HT-29 (cell line): ENCODE data around the gene CHRNB1. TPM values are rescaled to one million over a fixed set of nuclear protein-coding genes. Genes with fewer than 3 reads are reported as not detected.
A peak's percentile ranks its signal among the peaks of the same experiment; 100 is the strongest.
"Not testable (repeated sequence)": the region's sequence is repeated elsewhere in the genome, so short reads cannot be mapped to it uniquely, and the experiment has no call there.

Experiments
- DNase-seq: peaks from one replicate; pipeline ENCODE4 v3.0.0-alpha.2; 2015; ENCODE audit warnings: low spot score
- total RNA-seq: library from RNA; depleted of rRNA; stranded (reverse); fragments of >200 nt; shearing (Covaris generic); gene quantifications from 2 replicates; pipeline ENCODE4 v1.2.3, GENCODE V29; 2014

CHRNB1 gene
- total RNA-seq, 1 experiment from 2014 or later = 1.6 TPM

DNA sequence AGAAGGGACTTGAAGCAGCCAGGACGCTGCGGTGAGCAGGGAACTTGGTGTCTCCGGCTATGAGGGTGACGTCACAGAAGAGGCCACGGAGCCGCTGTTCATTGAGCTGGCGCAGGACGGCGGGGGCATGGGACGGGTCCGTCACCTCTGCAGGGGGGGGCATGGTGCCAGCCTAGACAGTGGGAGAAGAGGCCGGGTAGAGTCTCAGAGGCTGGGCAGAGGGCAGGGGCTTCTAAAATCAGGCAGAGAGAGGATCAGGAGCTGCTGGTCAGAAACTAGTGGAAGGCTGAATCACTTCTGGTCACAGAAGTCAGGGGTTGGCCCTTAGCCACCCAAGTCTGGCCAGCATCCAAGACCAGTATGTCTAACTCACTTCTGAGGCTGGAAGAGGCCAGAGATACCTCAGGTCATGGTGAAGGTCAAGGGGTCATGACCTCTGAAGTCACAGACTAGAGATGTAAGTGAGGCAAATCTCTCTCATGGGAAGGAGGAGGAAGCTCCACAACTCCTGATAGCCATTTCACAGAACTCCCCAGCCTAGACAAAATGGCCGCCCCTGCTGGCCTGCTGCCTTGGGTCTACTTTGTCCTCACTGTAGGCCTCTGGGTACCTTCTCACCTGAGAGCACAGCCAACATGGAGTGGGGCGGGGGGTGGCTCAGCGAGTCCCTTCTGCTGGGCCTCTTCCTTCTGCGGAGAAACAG lies 21.9 kb downstream of the CHRNB1 start:
- no peak for DNase-seq

DNA sequence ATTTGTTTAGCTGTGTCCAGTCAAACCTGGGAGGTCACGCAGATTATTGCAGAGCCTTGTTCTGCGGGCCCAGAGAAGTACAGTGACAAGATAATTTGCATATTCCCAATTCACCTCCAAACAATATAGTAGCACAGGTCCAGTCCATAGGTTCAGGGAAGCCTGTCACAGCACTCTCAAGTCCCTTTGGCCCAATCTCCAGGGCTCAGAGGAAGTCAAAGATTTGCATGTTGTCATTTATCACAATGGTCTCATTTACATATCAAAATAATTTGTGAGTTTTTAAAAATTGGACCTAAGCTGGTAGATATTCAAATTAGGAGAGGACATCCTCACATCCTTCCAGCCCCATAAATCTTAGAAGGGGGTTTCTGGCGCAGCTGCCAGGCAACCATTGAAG lies 22.6 kb downstream of the CHRNB1 start:
- no peak for DNase-seq

DNA sequence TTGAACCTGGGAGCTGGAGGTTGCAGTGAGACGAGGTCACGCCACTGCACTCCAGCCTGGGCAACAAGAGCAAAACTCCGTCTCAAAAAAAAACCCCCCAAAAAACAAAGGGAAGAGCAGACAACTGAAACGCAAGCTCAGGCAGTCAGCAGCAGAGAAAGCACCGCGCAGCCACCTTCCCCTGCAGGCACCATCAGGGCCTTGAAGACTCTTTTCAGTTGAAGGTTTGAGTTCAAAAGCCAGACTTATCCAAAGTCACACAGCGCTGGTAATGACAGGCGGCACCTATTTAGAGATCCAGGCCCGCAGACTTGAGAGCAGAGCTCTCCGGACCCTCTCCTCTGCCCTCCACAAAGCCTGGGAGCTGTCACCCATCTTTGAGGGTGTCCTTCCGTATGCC lies 23.4 kb downstream of the CHRNB1 start:
- DNase-seq = no peak

GRCh38 chr17:7468804-7469389 lies 24.0 kb downstream of the CHRNB1 start:
- DNase-seq = no peak

DNA sequence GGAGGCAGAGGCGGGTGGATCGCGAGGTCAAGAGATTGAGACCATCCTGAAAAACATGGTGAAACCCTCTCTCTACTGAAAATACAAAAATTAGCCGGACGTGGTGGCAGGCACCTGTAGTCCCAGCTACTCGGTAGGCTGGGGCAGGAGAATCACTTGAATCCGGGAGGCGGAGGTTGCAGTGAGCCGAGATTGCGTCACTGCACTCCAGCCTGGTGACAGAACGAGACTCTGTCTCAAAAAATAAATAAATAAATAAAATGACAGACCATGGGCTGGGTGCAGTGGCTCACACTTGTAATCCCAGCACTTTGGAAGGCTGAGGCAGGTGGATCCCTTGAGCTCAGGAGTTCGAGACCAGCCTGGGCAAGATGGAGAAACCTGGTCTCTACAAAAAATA lies 25.0 kb downstream of the CHRNB1 start:
- DNase-seq = not testable (repeated sequence)

DNA sequence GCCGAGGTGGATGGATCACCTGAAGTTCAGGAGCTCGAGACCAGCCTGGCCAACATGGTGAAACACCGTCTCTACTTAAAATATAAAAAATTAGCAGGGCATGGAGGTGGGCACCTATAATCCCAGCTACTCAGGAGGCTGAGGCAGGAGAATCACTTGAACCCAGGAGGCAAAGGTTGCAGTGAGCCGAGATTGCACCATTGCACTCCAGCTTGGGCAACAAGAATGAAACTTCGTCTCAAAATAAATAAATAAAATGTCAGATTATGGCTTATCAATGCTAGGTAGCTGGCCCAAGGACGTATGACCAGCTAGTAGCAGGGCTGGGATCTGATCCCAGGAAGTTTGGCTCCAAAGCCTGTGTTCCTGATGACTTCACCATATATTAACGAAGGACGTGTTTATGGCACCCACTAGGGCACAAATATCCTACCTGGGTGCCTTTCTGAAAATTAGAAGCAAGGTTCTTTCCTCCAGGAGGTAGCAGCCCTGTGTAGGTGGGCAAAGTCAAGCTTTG lies 25.7 kb downstream of the CHRNB1 start:
- not testable (repeated sequence) for DNase-seq

GRCh38 chr17:7471729-7472128 lies 26.9 kb downstream of the CHRNB1 start:
- no peak for DNase-seq

- DNase-seq = not testable (repeated sequence)
Measured at GRCh38 chr17:7474767-7475166, 29.9 kb downstream of the CHRNB1 start.

- no peak for DNase-seq
Measured at GRCh38 chr17:7475764-7476422, 31.0 kb downstream of the CHRNB1 start.

DNA sequence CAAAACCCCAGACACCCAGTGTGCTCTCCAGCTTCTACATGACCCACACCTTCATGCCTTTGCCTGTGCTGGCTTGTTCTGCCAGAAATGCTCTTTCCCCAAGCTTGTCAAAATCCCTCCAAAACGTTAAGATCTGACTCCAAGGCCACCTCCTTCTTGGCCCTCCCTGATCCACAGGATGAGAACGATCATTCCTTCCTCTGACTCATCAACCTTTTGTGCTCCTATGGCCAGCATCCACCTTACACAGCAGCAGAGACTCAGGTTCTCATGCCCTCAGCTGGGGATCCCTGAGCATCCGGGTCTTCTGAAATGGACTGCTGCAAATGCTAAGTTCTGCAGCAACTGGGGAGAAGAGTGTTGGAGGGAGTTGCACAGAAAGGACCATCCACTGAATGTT lies 31.6 kb downstream of the CHRNB1 start:
- DNase-seq = no peak

DNA sequence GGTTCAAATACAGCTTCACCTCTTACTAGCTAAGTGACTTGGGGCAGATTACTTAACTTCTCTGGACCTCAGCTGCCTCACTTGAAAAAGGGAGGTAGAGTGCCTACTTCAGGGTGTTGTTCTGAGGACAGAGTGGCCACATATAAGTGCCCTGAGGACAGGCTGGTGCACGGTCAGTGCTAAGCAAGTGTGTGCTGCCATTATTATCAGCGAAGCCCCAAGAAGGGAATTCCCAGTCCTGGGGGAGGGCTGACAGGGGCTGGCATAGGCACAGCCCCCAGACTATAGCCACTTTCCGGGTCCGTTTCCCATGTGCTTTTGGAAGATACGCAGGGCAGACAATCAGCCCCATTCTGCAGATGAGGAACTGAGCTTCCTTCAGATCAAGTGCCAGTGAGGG lies 32.1 kb downstream of the CHRNB1 start:
- no peak for DNase-seq

GRCh38 chr17:7477392-7478275 lies 32.8 kb downstream of the CHRNB1 start:
- no peak for DNase-seq

DNA sequence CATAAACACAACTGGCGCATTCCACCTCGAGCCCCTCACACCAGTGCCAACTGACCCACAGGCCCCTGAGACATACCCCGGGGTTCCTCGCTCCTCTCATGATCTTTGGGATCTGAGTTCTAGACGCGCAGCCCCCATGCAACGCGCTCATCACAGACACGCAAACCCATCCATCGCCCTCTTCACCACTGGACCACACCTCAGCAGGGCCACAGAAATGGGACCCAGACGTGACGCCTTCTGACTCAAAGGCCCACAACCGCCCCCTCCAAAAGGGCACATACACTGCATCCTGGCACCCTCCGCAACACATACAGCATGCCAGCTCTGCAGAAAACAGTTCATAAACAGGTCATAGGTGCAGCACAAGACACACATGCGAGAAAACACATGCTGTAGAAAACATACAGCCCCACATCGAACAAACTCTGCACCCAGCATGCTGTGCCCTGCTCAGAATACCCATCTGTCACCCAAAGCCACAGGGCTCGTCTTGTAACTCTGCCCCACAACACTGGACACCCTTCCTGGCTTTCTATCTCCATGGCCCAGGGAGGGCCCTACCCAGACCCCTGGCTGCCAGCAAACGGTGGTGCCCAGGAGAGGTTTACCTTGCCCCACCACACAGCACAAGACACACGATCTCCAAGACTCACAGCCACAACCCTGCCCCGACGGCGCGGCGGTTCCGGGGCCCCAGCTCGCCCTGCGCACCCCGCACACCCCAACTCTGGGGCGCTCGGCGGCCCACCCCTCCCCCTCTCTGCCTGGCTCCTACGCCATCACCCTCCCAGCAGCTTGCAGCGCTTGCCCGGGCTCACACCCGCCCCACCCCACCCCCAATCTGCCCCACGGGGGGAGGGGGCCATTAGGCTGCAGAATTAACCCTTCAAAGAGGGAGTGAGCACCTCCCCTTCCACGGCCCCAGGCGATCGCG lies 33.7 kb downstream of the CHRNB1 start:
- no peak for DNase-seq

DNA sequence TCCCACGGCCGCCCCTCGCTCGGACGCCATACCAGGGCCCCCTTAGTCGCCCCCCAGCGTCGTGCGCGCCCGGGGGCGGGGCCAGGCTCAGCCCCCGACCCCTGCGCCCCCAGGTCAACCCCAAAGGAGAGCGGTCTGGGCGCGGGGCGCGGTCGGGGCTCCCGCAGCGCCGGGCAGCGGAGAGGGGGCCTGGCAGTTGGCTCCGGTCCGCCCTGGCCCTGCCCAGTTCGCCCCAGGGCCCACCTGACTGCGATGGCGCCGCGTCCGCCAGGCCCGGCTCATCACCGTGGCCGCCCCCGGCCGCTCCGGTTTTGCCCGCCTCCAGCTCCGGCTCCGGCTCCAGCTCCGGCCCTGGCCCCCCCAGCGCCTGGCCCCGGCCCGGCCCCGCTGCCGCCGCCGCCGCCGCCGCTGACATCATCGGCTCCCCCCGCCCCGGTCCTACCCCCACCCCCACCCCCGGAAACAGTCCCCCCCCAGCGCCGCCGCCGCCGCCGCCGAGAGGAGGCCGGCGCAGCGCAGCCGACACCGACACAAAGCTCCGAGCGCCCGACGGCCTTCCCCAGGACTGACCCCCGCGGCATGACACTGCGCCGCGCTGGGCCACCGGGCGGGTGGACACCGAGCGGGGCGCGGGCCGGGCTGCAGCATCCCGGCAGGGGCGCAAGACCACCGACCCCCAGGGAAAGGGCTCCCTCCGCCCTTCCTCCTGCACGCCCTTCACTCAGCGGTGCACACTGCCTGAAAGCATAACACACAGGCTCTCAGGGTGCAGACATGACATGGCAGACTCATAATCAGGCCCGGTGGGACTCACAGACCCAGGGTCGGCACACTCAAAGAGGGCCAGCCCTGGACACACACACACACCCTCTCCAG lies 34.6 kb downstream of the CHRNB1 start, which contains the start of gene ZBTB4:
Gene ZBTB4 (minus strand): TSS at position 419 of the 876 bp plus-strand sequence. CDS start 12,830 bp downstream, outside the sequence.
- DNase-seq = peak; percentile 20

- no peak for DNase-seq
Measured at GRCh38 chr17:7480089-7480384, 35.2 kb downstream of the CHRNB1 start.

GRCh38 chr17:7481275-7481674 lies 36.4 kb downstream of the CHRNB1 start, which contains the start of gene SLC35G6:
TSS of gene SLC35G6 (plus strand) at chr17:7481446. CDS start at chr17:7481517, 71 bp downstream.
- not testable (repeated sequence) for DNase-seq

DNA sequence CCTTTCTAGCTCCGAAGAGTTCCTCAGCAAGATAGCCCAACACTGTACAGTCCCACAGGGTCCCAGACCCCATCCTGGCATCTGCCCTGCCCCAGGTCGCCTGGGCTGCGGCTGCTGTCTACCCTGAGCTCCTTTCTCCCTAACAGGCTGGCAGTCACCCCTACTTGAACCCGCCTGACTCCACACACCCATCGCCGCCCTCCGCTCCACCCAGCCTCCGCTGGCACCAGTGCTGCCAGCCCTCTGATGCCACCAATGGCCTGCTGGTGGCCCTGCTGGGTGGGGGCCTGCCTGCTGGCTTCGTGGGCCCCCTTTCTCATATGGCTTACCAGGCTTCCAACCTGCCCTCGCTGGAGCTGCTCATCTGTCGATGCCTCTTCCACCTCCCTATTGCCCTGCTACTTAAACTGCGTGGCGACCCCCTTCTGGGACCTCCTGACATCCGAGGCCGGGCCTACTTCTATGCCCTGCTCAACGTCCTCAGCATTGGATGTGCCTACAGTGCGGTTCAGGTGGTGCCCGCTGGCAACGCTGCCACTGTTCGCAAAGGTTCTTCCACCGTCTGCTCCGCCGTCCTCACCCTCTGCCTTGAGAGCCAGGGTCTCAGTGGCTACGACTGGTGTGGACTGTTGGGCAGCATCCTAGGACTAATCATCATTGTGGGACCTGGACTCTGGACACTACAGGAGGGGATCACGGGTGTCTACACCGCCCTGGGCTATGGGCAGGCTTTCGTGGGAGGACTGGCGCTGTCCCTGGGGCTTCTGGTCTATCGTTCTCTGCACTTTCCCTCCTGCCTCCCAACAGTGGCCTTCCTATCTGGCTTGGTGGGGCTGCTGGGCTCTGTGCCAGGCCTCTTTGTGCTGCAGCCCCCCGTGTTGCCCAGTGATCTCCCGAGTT lies 37.2 kb downstream of the CHRNB1 start:
- DNase-seq = peak; percentile 50

DNA sequence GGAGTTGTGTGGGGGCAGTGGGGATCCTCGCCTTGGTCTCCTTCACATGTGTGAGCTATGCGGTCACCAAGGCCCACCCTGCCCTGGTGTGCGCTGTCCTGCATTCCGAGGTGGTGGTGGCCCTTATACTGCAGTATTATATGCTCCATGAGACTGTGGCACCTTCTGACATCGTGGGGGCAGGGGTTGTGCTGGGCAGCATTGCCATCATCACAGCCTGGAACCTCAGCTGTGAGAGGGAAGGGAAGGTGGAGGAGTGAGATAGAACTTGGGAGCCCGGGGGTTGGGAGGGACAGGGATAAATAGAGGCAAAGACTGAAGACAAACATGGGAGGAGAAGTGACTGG lies 37.9 kb downstream of the CHRNB1 start:
- DNase-seq = not testable (repeated sequence)
